HG03060 (cell line): ENCODE results near the gene S100A16.
"Not testable (repeated sequence)": the region's sequence is repeated elsewhere in the genome, so short reads cannot be mapped to it uniquely, and the experiment has no call there.

Experiments
- ATAC-seq: cut with Tn5 transposase; IDR thresholded peaks from one replicate; pipeline ENCODE4 v1.9.1; 2021; ENCODE audit warnings: low read depth, moderate number of reproducible peaks; ENCODE audit not compliant: unreplicated experiment

S100A16 gene

GRCh38 chr1:153566414-153567371 lies 46.2 kb downstream of the S100A16 start:
- no peak for ATAC-seq

GRCh38 chr1:153565529-153566374 lies 47.2 kb downstream of the S100A16 start, which contains the start of gene S100A2:
S100A2 (minus strand) TSS chr1:153565844; CDS start chr1:153563877, 1,967 bp downstream.
- ATAC-seq: no peak

- ATAC-seq: no peak
Measured at GRCh38 chr1:153563991-153564390, 48.9 kb downstream of the S100A16 start.

GRCh38 chr1:153563483-153563901 lies 49.4 kb downstream of the S100A16 start:
- no peak for ATAC-seq

GRCh38 chr1:153562021-153562420 lies 50.9 kb downstream of the S100A16 start:
- ATAC-seq: not testable (repeated sequence)

GRCh38 chr1:153561466-153561985 lies 51.4 kb downstream of the S100A16 start:
- ATAC-seq: no peak

- ATAC-seq: no peak
Measured at GRCh38 chr1:153560771-153561465, 52.0 kb downstream of the S100A16 start.

- ATAC-seq: no peak
Measured at GRCh38 chr1:153560241-153560640, 52.7 kb downstream of the S100A16 start.

GRCh38 chr1:153557877-153558276 lies 55.1 kb downstream of the S100A16 start:
- no peak for ATAC-seq
